HG02610 (cell line): ENCODE results near the gene SLC7A4.
"Not testable (repeated sequence)": the region's sequence is repeated elsewhere in the genome, so short reads cannot be mapped to it uniquely, and the experiment has no call there.

Source experiments
- ATAC-seq: cut with Tn5 transposase; IDR thresholded peaks from one replicate; pipeline ENCODE4 v1.9.1; 2021; ENCODE audit warnings: mild to moderate bottlenecking, moderate library complexity; ENCODE audit not compliant: unreplicated experiment

SLC7A4 gene

GRCh38 chr22:21022955-21023614, 9.3 kb downstream of the SLC7A4 start:
- ATAC-seq = no peak

GRCh38 chr22:21022507-21022906, 9.9 kb downstream of the SLC7A4 start:
- ATAC-seq = no peak

DNA sequence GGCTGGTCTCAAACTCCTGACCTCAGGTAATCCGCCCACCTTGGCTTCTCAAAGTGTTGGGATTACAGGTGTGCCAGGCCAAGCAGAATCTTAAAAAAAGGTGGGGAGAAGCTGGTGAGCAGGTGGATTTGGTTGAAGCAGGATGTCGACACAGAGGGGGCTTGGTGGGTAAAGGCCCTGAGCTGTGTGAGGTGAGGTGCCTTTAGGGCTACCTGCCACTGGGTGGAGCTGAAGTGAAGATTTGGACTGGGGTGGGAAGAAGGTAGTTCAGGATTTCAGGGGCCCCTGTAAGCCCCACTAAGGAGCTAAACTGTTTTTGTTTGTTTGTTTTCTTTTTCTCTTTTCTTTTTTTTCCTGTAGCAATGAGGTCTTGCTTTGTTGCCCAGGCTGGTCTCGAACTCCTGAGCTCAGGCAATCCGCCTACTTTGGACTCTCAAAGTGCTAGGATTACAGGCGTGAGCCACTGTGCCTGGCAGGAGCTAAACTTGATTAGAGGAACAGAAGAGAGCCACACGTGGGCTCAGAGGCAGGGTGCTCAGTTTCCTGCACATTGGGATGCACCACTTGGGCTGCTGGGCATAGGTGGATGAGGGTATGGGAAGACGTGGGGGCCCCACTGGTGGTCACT, 11.4 kb downstream of the SLC7A4 start:
- ATAC-seq = no peak

- ATAC-seq = no peak
Measured at GRCh38 chr22:21018314-21018713, 14.0 kb downstream of the SLC7A4 start.

GRCh38 chr22:21016644-21017420, 15.5 kb downstream of the SLC7A4 start:
- ATAC-seq = no peak

DNA sequence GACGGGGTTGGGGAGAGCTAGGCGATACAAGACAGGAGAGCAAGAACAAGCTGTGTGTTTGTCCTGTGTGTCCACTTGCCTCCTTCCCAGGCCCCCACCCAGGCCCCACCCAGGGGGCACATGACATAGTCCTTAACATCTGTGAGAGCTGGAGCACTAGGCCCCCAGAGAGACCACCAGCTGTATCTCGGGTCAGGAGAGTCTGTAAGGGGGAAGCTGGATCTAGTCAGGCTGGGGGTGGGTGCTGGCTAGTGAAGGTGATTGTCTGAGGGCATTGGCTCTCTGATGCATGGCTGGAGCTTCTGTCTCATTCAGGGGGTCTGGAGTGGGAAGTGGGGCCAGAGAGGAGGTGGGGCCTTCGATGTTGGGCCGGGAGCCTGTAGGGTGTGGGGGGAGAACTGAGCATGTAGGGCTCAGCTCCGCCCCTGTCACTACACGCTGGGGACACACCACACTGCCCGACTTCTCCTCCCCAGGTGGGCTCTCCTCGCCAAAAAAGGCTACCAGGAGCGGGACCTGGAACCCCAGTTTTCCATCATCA, 16.8 kb downstream of the SLC7A4 start:
- ATAC-seq = no peak

- no peak for ATAC-seq
Measured at GRCh38 chr22:21014726-21015465, 17.5 kb downstream of the SLC7A4 start, which contains the start of gene P2RX6. TSS of gene P2RX6 (plus strand) at chr22:21015165. CDS start at chr22:21015175, 10 bp downstream.

DNA sequence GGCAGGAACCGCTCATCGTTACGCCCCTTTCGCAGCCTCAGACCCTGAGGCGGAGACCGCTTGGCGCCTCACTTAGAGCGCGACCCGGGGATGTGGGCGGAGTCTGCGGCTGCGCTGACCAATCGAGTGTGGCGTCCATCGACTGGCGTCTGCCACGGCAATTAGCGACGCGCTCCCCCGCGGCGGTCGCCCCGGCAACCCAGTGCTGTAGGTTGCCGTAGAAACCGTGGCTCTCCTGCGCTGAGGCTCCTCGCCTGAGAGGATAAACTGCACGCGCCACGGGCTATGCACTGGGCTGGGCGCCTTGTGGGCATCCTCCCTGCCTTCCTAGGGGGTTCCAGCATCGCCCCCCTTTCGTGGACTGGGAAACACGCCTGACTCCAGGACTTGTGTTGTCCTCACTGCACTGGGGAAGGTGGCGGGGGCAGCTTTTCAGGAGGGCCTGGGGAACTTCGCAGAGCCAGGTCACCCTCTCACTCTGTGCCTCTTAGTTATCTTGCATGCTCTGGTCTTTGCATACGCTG, 18.1 kb downstream of the SLC7A4 start:
- no peak for ATAC-seq

DNA sequence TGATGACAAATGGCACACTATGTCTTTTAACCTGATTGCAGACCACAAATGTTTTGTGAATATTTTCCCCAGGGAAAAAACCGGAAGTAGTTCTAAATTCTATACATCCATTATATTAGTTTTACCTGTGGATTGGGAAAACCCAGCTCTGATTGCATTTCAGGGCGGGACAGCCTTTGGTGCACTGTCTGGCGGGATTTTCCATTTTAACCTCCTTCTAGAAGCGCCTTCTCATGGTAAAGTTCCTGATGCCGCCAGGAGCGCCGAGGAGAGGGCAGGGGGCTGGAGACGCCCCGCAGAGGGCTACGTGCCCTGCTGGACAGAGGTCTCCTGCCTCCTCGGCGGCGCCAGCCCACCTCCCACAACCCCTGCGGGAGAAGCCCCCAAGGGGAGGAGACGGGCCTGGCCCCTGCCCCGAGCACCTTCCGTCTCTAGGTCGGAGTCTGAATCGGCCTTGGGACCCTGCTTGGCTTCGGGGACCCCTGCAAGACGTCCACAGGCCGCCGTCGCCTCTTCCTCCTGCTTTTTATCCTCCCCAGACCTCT, 18.6 kb downstream of the SLC7A4 start:
- ATAC-seq = no peak

DNA sequence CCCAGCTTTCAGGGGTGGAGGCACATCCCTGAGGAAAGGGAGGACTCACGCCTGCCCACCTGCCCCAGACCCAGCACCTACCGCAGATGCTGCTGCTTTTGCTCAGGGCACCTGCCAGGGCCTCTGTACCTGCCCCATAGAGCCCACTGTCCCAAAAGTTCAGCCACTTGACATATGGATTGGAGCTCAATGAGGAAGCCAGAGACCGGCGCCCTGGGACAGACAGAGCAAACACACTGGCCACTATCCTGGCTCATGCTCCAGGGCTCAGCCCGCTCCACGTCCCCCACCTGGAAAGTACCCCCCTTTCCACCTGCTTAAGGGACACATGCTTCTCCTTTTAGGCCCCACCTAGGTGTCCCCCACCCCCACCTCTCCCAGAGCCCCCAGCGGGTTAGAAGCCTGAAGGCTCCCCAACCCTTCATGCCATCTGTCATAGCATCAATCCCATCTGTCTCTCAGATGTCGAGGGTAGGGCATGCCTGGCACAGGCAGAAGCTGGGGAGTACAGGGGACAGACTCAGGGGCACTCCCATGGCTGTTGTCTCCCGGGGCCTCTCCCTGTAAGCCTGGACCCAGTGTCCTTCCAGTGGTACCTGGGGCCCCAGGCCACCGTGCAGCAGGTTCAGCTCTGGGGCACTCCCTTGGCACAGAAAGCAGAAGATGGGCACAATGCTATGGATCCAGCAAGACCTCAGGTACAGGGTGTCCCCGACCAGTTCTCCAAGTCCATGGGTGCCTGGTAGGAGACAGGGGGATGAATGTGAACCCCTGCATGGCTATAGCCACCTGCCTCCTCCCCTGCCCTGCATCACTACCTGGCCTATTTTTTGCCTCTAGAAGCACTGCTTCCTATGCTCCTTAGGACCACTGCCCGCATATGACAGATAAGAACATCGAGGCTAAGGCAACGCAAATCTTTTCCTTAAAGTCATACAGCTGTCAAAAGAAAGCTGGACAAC, 19.6 kb downstream of the SLC7A4 start:
- no peak for ATAC-seq

GRCh38 chr22:21010426-21011113, 21.8 kb downstream of the SLC7A4 start:
- ATAC-seq = no peak

- ATAC-seq = no peak
Measured at GRCh38 chr22:21009638-21010425, 22.5 kb downstream of the SLC7A4 start.

GRCh38 chr22:21009208-21009607, 23.2 kb downstream of the SLC7A4 start:
- ATAC-seq = not testable (repeated sequence)

GRCh38 chr22:21003782-21004181, 28.6 kb downstream of the SLC7A4 start:
- ATAC-seq = no peak

DNA sequence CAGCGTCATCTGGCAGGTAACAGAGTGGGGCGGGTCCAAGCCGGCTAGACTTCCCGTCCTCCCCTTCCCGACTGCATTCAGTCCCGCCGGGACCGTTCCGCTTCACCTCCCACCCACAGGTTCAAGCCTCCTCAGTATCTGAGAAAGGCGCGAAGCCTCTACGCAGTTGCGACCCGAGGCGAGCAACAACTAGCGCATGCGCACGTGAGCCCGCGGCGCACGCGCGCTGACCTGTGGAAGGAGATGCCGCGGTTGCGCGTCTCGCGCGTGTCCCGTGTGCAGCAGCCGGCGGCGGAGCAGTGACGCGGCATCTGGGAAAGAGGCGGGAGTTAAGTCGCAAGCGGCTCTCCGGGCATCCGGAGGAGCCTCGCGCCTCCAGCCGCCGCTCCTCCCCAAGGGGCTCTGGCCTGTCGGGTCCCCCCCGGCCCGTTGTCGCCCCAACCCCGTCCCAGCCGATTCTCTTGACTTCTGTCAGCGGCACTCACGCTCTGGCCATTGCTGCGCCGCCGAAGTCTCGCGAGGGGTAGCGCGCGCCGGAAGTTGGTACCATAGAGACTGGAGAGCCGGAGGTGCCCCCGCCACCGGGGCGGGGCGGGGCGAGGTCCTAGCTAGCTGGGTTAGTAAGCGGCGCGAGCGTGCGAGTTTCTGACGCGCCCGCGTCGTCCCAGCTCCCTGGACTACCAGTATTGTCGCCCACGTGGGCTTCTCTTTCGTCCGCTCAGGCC, 30.6 kb downstream of the SLC7A4 start, which contains the start of gene THAP7:
TSS of gene THAP7 (minus strand) at position 518 of the 725 bp plus-strand sequence. CDS start at position 311, 207 bp downstream.
- peak; percentile 83 for ATAC-seq

DNA sequence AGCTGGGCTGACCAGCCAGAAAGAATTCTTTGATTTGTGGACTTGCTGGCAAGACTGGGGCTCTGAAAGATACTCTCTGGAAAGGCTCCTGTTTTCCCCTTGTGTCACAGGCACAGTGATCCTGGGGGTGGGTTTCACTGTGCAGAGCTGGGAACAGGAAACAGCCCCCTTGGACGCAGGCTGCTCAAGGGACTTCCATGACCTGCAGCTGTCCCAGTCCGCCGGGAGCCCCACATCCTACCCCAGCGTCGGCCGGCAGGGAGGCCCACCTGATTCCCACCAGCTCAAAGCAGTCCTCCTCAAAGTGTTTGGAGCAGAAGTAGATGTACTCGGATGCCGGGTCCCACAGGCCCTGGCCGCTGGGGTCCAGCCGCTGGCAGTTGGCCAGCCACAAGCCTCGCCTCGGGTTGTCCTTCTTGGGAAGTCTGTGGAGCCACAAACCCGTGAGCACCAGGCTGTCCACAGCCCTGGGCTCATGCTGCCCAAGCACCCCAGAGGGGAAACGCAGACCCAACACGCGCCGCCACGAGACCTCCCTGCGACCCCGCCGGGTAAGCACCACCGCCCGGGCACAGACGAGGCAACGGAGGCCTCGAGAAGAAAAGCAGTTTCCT, 31.3 kb downstream of the SLC7A4 start:
- ATAC-seq = no peak
